Renal pelvis (tissue), 4 donors: ENCODE results near the gene KRTAP10-6. TPM values are rescaled to one million over a fixed set of nuclear protein-coding genes. Genes with fewer than 3 reads are reported as not detected.
"Not testable (repeated sequence)": the region's sequence is repeated elsewhere in the genome, so short reads cannot be mapped to it uniquely, and the experiment has no call there.

ENCODE experiments used
- DNase-seq: peaks from one replicate; pipeline ENCODE4 v3.0.0-alpha.2; 2013
- polyA plus RNA-seq, 3 donors: library from polyadenylated mRNA; unstranded; fragments of 120-200 nt; gene quantifications; one replicate each; pipeline ENCODE4 v1.2.1, GENCODE V29; 2013; ENCODE audit not compliant: insufficient read length in 3 of 3

KRTAP10-6 gene
- polyA plus RNA-seq, 3 donors, result not detected

DNA sequence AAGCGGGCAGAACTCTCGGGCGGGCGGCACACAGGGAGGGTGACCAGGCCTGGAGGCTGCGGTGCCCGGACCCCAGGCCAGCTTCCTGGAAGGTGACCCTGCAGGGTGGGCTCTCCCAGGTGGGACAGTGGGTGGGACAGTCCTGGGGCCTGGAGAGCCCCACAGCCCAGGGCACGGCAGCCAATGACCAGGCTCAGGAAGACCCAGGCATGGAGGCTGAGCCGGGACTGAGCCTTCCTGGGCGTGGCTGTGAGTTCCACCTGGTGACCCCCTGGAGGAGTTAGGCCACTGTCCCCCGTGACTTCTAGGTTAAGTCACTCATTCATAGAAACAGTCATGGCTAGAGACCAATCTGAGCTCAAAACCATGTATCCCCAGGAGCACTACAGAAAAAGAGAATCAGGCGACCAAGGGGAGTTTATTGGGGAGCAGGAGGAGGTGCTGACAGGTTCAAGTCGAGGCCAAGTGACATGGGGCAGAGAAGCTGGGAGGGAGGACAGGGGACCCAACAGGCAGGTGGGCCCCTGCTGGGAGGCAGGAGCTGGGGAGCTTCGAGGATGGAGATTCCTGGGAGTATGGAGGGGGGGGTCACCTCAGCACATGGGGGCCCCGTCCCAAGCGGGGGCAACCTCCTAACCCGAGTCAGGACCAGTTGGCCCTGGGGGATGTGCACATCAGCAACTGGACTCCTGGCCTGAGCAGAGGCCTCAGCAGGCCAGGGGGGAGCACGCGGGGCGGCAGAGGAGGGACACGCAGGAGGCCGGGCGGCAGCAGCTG, 13.1 kb downstream of the KRTAP10-6 start:
- no peak for DNase-seq

DNA sequence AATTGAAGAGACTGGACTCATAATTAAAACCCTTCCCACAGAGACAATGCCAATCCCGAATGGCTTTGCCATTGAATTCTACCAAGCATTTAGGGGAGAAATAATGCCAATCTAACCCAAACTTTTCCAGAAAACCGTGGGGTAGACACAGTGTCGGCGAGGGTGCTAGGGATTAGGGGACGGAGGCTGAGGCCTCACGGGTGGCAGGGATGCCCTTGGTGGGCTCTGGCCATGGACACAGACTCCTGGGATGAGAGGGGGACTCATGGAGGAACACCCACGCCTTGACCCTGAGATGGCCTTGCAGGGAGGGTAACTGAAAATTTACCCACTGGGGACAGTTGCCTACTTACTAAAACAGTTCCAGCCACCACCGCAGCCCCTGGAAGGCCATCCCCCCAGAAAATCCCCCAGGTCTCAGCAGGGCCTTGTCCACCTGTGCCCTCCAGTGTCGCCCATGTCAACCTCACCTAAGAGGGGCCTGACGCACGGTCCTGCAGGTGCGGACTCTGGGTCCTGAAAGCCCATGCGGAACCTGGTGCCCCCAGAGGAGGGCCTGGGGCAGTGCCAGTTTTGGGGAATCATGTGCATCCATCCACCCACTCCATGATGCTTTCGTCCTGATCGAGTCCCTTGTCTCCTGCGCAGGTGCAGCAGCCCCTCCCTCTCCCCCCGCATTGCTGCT, 13.8 kb downstream of the KRTAP10-6 start:
- DNase-seq, result no peak

DNA sequence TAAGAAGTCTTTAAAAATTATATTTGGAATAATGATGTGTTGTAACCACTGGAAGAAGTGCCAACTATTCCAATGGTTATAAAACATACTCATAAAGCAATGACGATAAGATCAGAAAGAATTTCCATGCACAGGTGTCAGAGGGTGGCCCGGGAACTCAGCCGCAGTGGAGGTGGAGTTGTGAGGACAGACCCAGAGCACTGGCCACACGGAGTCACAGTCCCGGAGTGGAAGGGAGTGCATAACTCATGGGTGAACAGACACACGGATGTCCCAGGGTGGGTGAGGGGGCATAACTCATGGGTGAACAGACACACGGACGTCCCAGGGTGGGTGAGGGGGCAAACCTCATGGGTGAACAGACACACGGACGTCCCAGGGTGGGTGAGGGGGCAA, 16.3 kb downstream of the KRTAP10-6 start:
- DNase-seq, result no peak

DNA sequence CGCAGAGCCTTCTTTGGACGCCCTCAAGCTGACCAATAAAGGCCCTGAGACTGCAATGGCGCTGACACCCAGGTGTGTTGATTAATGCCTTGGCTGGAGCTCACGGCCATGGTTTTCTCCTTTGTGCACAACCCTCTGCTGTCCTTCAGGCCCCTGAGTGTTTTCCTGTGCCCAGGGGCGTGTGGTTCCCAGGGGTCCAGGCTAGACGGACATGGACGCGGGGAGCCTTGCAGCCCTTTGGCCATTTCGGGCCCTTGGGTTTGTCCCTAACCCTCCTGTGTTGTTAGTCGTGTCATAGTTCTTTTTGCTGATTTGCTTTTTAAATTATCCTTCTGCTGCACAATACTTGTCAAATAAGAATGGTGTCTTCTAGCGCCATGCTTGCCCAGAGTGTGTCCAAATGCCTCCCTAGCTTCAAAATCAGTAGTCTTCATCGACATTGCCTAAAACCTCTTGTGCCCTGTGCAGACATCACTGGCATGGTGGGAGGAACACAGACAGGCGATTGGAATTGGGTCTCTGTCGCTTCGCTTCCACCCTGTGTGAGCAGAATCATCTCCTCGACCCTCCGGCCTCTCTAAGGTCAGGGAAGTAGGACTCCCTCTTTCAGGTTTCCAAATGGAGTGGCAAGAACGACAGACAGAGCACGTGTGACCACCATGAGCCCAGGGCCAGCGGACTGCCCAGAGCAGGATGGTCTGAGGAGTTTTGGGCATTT, 16.8 kb downstream of the KRTAP10-6 start:
- DNase-seq, result no peak

DNA sequence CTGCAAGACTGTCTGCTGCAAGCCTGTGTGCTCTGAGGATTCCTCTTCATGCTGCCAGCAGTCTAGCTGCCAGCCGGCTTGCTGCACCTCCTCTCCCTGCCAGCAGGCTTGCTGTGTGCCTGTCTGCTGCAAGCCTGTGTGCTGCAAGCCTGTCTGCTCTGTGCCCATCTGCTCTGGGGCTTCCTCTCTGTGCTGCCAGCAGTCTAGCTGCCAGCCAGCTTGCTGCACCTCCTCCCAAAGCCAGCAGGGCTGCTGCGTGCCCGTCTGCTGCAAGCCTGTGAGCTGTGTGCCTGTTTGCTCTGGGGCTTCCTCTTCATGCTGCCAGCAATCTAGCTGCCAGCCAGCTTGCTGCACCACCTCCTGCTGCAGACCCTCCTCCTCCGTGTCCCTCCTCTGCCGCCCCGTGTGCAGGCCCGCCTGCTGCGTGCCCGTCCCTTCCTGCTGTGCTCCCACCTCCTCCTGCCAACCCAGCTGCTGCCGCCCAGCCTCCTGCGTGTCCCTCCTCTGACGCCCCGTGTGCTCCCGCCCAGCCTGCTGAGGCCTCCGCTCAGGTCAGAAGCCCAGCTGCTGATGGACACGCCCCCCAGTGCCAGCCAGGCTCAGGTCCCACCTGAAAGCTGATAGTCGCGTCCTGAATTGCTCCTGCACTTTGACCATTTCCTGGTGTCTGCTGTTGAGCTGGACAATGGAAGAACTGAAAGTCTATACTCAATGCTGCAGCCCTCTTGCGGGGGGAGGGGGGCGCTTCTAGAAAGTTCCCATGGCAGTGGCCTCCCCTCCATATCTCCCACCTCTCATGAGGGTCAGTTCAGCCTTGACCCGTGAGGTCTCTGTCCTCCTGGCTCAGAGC, 17.6 kb downstream of the KRTAP10-6 start:
- no peak for DNase-seq

DNA sequence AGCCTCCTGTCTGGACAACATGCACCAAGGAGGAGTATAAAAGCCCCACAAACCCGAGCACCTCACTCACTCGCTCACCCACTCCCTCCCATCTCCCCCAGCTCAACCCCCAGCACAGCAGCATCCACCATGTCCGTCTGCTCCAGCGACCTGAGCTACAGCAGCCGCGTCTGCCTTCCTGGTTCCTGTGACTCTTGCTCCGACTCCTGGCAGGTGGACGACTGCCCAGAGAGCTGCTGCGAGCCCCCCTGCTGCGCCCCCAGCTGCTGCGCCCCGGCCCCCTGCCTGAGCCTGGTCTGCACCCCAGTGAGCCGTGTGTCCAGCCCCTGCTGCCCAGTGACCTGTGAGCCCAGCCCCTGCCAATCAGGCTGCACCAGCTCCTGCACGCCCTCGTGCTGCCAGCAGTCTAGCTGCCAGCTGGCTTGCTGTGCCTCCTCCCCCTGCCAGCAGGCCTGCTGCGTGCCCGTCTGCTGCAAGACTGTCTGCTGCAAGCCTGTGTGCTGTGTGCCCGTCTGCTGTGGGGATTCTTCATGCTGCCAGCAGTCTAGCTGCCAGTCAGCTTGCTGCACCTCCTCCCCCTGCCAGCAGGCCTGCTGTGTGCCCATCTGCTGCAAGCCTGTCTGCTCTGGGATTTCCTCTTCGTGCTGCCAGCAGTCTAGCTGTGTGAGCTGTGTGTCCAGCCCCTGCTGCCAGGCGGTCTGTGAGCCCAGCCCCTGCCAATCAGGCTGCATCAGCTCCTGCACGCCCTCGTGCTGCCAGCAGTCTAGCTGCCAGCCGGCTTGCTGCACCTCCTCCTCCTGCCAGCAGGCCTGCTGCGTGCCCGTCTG, 18.5 kb downstream of the KRTAP10-6 start, which contains the start of gene KRTAP10-4:
TSS of gene KRTAP10-4 (plus strand) at position 100 of the 827 bp plus-strand sequence. CDS start at position 130, 30 bp downstream.
- DNase-seq, result not testable (repeated sequence)

DNA sequence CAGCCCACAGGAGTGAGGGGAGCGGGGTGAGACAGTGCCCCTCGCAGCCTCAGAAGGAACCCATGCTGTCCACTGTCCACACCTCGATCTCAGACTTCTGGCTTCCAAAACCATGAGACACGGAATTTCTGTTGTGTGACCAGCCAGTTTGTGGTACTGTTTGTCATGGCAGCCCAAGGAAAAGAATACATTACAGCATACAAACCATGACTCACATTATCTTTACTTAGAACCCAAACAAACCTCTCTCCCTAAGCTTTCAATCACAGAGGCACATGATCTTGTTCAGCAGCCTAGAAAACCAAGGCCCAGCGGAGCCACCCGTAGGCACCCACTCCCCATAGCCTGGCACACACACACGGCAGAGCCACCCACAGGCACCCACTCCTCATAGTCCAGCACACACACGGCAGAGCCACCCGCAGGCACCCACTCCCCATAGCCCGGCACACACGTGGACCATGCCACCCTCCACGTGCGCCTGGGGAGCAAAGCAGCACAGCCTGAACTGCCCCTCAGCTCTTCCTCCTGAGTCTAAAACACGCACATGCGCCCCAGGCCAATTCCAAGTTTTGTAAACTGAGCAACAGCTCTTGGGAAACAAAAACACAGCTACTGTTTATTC, 19.2 kb downstream of the KRTAP10-6 start:
- no peak for DNase-seq

DNA sequence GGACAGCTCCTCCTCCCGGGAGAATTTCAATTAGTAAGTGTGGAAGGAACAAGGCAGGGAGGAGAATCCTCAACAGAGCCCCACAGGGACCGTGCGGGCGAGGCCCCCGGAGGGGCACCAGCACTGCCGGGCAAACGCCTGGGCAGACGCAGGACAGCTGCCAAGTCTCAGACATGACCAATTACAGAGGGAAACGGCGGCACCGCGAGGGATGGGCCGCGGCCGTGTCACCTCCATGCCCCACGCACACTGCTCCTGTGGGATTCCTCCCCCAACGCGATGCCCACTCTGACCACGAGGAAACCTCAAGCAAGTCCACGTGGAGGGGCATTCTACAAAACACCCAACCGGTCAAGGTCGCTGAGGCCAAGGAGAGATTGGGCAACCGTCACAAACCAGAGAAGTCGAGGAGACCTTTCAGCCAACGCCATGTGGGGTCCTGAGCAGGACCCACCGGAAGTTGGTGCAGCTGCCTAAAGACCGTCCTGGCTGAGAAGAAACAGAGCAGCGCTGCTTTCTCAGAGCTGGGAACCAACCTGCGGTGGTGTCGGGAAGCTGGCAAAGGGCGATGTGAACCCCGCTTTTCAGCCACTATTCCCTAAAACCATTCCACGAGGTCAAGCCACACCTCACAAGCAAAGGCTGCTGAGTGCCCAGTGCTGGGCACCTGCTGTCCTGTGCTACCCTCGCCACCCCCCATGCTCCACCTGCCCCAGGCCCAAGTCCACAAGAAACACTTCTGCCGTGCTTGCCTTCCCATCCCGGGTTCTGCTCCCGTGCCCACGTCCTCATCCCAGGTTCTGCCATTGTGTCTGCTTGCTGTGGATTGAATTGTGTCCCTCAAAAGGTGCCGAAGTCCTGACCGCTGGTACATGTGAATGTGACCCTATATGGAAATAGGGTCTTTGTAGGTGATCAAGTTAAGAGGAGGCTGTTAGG, 20.2 kb downstream of the KRTAP10-6 start:
- no peak for DNase-seq

DNA sequence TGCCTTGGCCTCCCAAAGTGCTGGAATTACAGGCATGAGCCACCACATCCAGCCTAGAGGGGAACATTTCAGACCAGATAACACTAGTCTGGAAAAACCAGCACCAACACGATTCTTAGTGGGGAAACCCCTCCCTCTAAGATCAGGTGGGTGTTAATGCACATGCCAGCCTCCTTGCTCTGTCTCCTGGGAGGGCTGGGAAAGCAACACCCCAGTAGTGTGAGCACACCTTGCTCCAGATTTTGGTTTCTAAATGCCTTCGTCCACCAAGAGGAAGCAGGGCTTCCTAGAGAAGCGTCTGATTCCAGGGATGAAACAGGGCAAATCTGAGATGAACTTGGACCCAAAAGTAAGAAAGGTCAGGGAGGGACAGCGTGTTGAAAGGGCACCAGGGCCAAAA, 21.0 kb downstream of the KRTAP10-6 start:
- no peak for DNase-seq

DNA sequence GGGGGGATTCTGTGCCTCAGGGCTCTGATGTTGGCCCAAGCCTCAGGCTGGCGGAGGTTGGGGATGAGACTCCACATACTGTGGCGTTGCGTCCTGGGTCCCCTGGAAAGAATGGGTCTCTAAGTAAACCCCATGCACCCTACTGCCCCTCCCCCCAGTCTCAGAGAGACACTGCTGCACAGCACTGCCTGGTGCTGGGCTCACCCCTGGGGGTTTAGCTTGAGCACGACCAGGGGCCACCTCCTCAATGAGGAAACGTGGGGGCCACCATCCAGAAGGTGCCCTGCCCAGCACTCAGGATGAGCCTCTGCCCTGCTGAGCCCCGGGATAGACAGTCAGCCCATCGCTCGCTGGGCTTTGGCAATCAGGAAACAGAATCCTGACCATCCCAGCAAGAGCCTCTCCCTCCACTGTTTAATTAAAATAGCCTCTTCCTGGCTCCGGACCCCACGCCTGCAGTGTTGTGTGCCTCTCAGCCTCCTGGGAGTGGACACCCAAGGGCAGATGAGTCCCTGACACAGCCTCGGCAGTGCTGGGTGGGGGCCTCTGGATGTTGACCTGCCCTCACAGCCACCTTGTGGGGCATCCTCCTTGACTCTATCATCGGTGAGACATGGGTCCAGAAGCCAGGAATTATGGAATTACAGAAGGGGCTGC, 22.3 kb downstream of the KRTAP10-6 start:
- DNase-seq, result no peak

DNA sequence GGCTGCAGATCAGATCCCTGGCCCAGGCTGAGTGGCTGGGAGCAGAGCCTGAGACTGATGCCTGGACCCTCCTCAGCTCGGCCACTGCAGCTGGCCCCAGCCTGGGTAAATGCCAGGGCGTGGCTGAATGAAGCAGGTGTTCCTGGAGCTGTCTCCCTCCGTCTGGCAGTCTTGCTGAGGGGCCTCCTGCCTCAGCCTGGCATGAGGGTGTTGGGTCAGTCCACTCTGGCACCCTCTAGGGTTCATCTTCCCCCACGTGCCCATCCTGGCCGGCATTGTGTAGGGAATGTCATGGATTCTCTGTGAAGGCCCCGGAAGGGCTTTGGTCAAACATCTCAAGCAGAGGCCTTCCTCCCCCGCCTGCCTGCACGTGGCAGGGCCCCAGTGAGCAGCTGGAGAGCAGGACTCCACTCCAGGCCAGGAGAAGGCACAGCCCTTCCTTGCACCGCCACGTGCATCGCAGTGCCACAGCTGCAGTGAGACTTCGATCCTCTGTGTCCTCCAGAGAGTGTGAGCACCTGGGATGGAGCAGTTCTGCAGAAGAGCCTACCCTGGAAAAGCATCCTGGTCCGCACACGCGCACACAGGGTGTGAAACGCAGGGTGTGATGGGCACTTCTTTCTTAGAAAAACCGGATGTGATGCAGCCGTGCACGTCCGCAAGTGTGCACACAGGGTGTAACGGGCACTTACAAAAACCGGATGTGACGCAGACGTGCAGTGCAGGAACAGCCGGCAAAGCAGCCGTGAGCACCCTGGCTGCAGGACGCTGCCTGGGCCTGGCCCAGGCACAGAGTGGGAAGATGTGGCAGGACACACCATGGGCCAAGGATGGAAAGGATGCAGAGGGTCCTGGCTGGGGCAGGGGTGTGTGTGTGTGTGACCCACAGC, 23.4 kb downstream of the KRTAP10-6 start:
- DNase-seq, result no peak

DNA sequence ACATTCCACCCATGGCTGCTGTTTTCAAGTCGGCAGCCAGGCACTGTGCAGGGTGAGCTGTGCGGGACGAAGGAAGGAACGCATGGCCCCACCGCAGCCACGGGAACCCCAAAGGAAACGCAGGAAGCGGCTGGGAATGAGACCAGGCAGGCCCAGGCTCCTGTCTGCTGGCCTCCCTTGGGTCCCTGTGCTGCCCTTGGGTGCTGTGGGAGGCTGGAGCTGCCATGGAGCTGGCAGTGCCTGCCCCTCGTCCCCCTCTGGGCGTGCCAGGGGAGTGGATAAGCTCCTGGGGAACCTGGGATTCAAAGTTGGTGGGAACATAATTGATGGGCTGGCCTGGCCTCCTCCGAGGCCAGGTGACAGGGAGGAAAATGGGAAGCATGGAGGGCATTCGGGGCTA, 24.0 kb downstream of the KRTAP10-6 start:
- DNase-seq, result no peak

DNA sequence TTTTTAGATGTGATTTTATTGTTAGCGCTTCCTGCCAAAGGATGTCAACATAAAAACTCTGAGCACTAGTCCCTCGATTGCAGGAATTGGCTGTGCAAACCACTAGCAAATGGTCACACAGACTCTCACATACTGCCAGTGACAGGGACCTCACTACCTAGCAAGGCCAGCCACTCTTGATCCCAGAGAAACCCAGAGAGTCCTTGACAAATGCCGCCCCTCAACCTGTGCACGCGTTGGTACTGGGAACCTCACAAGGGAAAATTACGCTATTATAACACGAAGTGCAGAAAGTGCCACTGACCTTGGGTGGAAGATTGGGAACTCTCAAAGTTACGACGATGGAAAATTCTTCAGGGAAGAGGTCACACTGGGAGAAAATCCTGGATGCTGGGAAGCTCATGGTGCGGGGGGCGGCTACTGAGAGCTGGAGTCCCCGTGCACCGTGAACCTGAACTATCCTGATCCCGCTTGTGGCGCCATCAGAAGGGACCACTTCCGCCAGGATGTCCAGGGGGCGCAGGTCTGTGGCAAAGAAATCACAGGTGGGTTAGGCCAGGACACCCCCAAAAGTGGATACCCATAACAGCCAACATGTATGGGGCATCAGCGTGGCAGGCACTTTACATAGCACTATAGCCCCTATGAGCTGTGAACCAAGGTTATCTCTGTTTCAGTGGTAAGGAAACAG, 24.7 kb downstream of the KRTAP10-6 start:
- no peak for DNase-seq

DNA sequence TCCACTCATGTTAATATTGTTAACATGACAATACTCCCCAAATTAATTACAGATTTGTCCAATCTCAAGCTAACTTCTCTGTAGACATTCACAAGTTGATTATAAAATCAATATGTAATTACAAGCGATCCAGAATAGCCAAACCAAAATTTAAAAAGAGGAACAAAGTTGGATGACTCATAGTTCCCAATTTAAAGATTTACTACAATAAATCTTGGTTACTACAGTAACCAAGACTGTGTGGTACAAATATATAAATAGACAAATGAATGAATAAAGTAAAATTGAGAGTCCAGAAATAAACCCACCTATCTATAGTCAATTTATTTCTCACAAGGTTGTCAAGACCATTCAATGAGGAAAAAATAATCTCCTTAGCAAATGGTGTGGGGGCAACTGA, 25.9 kb downstream of the KRTAP10-6 start:
- no peak for DNase-seq

DNA sequence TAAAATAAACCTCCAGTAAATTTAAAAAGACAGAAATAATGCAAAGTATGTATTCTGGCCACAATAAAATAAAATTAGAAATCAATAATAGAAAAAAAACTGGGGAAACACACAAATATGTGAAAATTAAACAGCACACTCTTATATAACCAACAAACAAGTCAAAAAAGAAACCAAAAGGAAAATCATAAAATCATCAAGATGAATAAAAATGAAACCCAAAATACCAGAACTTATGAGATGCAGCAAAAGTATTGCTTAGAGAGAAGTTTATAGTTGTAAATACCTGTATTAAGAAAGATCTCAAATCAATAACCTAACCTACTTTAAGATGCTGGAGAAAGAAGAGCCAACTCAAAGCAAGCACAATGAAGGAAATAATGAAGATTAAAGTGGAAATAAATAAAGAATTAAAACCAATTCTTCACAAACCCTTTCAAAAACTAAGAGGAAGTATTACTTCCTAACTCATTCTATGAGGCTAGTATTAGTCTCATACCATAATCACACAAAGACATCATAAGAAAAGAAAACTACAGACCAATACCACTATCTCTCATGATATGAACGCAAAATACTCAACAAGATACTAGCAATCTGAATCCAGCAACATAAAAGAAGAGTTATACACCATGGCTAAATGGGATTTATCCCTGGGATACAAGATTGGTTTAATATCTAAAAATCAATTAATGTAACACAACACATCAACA, 27.3 kb downstream of the KRTAP10-6 start:
- no peak for DNase-seq

DNA sequence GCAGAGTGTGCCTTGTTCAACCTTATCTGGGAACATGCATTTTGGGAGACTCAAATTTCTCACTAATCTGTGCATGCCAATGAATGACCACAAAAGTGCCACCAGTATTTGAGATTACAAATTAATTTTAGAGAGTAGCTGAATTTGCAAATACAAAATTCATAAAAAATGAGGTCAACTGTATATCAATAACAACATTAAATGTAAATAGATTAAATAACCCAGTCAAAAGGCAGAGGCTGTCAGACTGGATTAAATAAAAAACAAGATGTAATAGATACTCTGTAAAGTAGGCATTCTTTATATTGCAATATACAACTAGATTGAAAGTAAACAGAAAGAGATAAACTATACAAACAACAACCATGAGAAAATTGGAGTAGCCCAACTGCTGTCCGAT, 28.2 kb downstream of the KRTAP10-6 start:
- DNase-seq, result no peak
